22Rv1 (cell line): ENCODE results near the gene RSF1.
"Not testable (repeated sequence)": the region's sequence is repeated elsewhere in the genome, so short reads cannot be mapped to it uniquely, and the experiment has no call there.

Source experiments
- H3K27ac ChIP-seq: fragments of 450-650 bp; 2 replicates; pipeline ENCODE4 v1.5.1; 2017
- ZFX ChIP-seq: fragments of 450-650 bp; IDR thresholded peaks from 2 replicates; pipeline ENCODE4 v1.6.1; 2017; ENCODE audit warnings: antibody characterized with exemption, borderline replicate concordance
- TF ChIP-seq, protein P1 (sequence below): fragments of 450-650 bp; IDR thresholded peaks from 2 replicates; pipeline ENCODE4 v1.5.1; 2017; ENCODE audit warnings: mild to moderate bottlenecking

RSF1 gene

DNA sequence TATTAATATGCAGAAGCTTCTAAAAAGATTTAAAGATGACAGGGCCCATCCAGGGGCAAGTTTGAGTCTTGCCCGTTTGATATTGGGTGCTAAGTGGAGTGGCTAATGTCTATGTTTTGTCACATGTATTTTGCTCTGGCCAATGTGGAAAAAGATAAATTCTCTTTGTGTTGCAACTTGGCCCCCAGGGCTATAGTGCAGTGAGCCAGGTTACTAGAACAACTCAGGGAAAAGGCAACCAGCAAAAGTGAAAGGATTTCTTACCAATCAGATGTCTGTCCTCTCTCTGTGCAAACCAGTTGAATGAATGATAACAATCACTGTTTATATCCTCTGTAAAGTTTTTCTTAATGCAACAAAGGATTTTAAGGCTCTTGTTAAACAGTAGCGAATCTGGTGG, 178.3 kb downstream of the RSF1 start:
- H3K27ac ChIP-seq, result no peak overlapping the region
- no peak for TF ChIP-seq ZFX
- TF ChIP-seq, protein P1, sequence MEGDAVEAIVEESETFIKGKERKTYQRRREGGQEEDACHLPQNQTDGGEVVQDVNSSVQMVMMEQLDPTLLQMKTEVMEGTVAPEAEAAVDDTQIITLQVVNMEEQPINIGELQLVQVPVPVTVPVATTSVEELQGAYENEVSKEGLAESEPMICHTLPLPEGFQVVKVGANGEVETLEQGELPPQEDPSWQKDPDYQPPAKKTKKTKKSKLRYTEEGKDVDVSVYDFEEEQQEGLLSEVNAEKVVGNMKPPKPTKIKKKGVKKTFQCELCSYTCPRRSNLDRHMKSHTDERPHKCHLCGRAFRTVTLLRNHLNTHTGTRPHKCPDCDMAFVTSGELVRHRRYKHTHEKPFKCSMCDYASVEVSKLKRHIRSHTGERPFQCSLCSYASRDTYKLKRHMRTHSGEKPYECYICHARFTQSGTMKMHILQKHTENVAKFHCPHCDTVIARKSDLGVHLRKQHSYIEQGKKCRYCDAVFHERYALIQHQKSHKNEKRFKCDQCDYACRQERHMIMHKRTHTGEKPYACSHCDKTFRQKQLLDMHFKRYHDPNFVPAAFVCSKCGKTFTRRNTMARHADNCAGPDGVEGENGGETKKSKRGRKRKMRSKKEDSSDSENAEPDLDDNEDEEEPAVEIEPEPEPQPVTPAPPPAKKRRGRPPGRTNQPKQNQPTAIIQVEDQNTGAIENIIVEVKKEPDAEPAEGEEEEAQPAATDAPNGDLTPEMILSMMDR, result no peak

DNA sequence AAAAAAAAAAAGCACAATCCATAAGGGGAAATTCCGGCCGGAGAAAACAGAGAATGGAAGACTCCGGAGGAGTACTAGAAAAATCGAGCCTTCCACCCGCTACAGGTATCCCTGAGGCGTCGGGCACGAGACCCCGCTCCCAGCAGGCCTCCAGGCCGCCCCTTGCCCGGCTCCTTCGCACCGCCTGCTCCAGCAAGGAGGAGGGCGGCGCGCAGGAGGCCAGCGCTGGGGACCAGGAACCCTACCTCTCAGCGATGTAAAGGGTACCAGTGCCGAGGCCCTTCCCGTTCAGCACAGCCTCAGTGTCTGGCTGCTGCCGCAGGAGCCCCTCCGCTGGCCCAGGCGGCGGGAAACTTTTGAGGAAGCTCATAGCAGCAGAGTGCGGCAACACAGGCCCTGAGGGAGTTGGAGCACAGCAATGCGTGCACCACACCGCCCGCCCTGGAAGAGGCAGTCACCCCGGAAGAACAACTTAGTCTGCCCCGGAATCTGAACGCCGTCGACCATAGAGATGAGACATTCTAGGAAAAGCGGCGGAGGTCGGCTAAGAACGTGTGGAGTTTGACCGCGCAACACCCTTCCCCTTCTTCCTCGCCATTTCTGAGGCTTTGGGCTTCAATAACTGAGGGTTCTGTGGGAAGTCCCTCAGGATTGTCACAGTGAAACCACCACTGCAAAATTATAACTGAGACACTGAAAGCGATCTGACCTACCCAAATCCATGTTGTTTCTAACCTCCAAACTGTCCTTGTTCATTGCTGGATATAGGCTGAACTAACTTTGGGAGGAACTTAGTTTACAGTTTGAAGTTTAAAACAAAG, 183.0 kb downstream of the RSF1 start, which contains the start of gene CLNS1A:
CLNS1A (minus strand) TSS at position 450 of the 821 bp plus-strand sequence; CDS start at position 370, 80 bp downstream.
- TF ChIP-seq, protein P1, result no peak
- no peak for TF ChIP-seq ZFX
- H3K27ac ChIP-seq, result peak within 1 kb of the TSS; percentile 73

DNA sequence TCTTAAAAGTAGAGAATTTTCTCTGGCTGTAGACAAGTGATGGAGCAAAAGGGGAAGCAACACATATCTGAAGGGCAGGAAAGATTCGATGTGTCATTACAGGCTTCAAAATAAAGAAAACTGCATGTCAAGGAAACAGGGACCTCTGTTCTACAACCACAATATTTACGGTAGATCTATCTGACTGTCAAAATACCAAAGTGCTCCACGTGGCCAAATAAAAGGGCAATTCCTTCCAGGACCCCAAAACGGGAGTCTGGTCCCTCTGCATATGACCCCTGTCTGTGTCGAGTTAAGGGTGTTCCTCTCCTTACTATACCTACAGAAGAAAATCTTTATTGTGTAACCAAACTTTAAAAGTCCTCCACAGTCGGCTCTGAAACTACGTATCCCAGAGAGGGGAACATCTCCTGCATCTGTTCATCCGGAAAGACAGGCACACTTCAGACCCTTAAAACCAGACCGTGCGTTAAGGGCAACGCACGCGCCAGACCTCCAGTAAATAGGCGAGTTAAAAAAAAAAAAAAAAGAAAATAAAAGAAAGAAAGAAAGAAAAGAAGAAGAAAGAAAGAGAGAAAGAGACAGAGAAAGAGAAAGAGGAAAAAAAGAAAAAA, 183.7 kb downstream of the RSF1 start:
- no peak for TF ChIP-seq ZFX
- TF ChIP-seq, protein P1, result no peak
- peak overlapping the region; percentile 73 for H3K27ac ChIP-seq

DNA sequence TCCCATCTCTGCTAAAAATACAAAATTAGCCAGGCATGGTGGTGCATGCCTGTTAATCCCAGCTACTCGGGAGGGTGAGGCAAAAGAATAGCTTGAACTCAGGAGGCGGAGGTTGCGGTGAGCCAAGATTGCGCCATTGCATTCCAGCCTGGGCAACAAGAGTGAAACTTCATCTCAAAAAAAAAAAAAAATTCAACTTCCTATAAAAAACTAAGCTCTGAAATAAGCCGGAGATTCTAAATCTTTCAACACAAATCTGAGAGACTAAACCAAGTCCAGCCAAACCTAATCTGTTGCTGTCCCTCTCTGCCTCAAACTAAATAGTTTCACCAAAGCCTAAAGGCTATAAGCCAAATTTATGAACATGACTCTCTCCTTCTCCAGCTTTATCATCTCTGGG, 186.6 kb downstream of the RSF1 start:
- H3K27ac ChIP-seq, result not testable (repeated sequence)

DNA sequence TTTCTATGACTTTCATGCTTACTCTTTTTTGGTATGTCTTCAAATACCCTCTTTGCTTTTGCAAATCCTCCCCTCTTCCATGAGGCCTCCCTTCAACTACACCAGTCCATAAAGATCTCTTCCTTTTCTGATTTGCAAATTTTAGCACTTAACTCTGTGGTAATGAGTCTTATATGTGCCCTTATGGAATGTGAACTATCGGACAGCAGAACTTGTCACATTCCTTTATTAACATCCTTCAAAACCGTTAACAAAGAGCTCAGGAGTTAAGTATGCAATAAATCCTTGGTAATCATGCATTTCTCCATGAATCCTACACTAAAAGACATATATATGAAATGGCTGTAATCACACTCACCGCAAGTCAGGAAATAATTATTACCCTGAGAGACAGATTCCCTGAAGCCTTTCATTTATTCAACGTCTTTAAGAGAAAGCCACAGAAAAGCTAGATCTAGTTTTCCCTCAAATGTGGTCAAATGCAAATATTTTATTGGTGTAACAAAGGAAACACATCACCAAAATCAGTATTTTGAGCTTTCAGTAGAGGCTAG, 190.3 kb downstream of the RSF1 start:
- no peak for TF ChIP-seq ZFX
- no peak overlapping the region for H3K27ac ChIP-seq

DNA sequence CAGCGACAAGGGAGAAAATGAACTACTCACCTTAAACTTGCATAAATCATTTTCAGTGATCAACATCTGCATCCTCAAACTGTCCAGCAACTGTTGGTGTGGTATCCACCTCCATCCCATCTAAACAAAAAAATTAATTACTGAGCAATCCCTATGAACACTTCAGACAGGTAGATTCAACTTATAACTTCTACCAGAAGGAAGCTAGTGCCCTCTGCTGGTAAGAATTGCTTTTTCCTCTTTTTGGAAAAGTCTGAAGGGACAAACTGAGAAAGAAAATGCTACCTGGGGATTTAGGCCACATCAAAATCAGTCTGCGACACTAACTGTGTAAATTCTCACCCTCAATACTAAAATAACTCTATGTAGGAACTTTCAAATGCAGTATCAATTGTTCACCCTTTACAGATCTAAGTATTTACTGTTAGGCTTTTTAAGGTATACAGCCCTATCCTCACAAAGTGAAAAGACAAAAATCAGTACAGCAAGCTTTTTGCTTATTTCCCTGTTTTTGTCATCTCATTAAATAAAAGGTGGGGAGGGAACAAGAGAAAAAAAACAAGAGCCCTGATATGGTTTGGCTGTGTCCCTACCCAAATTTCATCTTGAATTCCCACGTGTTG, 200.8 kb downstream of the RSF1 start:
- TF ChIP-seq, protein P1, result peak; percentile 90
- TF ChIP-seq ZFX, result no peak

DNA sequence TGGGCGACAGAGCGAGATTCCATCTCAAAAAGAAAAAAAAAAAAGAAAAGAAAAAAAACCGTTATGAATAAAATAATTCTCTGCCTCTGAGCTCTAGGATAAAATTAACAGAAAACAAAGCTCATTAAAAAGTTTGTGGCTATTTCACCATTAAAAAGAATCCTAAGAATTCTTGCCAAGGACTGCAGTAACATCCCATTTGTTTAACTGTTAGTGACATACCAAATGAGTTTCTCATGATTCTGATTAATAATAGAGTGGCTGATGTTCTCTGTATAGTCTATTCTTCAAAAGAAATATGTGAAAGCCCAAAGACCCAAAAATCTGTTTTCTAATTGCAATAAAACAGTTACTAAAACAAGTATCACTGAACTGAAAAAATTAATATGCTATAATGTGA, 202.6 kb downstream of the RSF1 start:
- TF ChIP-seq ZFX, result no peak
- TF ChIP-seq, protein P1, result no peak
- no peak overlapping the region for H3K27ac ChIP-seq

More for the DNA sequence above, 200.8 kb downstream of the RSF1 start:
- H3K27ac ChIP-seq, result no peak overlapping the region

DNA sequence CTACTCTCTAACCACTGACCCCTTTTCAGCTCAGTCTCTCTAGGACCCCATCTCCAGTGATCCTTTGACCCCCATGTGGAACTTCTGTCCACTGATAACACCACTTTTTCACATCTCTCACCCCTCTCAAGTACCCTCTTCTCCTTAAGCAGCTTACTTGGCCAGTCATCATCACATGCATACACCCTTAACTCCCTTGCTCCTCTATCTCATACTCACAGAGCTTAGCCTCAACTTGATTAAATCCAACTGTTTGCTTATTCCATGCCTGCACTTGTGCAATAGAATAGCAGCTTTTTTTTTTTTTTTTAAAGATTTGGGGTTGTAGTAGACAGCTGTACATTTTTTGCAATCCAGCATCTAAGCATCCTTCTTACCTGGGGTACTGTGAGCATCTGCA, 208.6 kb downstream of the RSF1 start:
- TF ChIP-seq ZFX, result no peak
- TF ChIP-seq, protein P1, result no peak

More for the DNA sequence above, 208.6 kb downstream of the RSF1 start:
- no peak overlapping the region for H3K27ac ChIP-seq
